Hematopoietic multipotent progenitor cell treated with erythropoietin and hydrocortisone succinate and interleukin-3 and kit ligand, for 15 days (in vitro differentiated cells): ENCODE data around the gene HGS.
A peak's percentile ranks its signal among the peaks of the same experiment; 100 is the strongest.
"Not testable (repeated sequence)": the region's sequence is repeated elsewhere in the genome, so short reads cannot be mapped to it uniquely, and the experiment has no call there.

Experiments used
- DNase-seq: peaks from one replicate; pipeline ENCODE4 v3.0.0-alpha.2; 2015; ENCODE audit warnings: low spot score

HGS gene

GRCh38 chr17:81717049-81717765 is 33.4 kb downstream of the HGS start:
- DNase-seq: no peak

DNA sequence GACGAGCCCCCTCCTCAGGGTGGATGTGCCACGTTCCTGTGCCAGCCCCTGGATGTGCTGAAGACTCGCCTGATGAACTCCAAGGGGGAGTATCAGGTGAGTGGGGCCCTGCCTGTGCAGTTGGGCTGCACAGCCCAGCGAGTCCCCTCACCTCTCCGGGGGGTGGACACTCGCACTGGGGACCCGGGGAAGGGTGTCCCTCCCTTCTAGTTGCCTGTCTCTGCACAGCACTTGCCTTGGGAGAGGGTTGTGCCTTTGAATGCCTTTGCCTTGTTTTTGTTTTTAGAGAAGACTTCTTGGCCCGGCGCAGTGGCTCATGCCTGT is 33.9 kb downstream of the HGS start:
- DNase-seq: no peak

DNA sequence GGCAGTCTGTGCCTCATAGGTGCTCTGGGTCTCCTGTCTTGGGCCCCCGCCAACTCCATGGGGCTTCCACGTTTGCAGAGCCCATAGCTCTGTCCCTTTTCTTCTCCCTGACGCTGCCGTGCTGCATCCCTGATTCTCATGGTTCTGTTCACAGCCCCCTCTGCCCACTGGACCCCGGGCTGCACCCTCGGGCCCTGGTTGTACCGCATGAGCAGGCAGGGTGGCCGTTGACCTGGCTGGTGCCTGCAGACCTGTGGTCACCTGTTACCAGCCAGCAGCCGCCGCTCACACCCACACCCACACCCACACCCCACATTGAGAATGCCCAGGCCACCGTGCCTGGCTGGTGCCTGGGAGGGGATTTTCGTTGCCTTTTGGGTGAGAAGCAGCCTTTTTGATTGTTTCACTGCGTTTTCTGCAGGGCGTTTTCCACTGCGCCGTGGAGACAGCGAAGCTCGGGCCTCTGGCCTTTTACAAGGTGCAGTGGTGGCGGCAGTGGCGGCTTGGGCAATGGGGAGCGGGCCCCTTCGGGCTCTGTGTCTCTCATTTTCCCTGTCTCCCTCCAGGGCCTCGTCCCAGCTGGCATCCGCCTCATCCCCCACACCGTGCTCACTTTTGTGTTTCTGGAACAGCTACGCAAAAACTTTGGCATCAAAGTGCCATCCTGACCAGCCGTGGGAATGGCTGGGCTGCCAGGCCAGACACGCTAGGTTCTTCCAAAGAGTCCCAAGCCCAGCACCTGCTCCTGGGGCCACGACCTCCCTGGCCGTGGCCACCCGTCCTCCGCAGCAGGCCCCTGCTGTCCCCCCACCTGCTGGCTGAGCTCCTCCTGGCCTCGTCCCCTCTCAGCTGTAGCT is 35.8 kb downstream of the HGS start:
- no peak for DNase-seq

DNA sequence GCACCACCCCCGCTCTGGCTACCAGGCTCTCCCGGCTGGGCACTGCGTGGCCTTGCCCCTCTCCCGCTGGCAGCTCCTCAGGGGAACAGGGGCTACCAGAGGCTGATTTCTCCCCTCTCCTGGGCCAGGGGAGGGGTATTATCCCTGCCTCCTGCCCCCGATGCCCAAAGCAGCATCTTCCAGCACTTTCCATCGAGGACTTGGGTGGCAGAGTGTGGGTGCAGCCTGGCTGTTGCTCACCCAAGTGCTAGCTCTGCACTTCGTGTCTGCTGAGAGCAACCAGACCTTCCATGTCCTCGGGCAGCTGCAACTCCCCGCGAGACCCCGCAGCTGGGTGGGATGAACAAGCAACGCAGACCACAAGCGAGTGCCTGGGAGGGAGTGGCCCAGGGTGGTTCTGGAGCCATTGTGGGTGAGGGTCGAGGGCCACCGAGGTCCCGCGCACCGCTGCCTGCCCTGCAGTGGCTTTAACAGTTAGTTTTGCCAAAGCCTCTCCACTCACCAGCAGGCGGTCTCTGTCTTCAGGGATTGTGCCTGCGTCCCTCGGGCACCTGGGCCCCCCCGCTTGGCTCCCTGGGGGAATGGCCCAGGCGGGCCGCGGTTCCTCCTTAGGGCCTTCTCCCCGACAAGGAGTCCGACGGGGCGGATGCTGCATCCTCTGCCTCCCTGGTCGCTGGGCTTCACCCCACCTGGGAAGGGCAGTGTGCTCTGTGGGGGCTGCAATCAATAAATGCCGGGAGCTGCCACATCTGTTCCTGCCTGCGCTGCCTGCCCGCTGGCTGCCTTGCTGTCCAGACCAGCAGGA is 36.7 kb downstream of the HGS start:
- no peak for DNase-seq

DNA sequence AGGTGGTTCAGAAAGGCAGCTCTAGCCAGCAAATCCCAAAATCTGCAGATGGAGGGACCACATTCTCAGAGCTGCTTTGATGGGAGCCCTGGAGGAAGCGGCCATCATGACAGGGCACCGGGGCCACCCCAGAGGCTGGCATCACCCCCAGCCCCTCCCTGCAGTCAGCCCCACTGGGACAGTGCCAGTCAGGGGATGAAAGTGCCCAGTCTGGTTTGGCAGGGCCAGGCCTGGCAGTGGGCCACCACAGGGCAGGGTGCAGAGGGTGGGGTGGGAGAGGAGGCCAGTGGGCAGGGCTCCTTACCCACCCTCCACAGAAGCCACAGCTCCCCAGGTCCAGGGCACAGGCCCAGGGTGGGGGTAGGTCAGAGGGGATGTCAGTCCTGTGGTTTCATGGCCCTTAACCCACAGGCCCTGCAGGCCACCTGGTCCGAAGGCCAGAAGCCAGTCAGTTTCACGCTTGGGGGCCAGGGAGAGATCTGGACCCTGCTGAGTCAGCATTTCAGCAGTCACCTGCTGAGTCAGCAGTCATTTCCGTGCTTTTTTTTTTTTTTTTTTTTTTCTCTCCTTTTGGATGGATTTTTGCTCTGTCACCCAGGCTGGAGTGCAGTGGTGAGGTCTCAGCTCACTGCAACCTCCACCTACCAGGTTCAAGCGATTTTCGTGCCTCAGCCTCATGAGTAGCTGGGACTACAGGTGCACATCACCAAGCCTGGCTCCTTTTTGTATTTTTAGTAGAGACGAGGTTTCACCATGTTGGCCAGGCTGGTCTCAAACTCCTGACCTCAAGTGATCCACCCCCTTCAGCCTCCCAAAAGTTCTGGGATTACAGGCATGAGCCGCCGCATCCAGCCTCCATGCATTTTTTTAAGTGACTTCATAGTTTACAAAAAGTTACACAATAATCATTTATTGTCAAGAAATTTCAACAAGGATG is 38.6 kb downstream of the HGS start:
- peak; percentile 65 for DNase-seq

DNA sequence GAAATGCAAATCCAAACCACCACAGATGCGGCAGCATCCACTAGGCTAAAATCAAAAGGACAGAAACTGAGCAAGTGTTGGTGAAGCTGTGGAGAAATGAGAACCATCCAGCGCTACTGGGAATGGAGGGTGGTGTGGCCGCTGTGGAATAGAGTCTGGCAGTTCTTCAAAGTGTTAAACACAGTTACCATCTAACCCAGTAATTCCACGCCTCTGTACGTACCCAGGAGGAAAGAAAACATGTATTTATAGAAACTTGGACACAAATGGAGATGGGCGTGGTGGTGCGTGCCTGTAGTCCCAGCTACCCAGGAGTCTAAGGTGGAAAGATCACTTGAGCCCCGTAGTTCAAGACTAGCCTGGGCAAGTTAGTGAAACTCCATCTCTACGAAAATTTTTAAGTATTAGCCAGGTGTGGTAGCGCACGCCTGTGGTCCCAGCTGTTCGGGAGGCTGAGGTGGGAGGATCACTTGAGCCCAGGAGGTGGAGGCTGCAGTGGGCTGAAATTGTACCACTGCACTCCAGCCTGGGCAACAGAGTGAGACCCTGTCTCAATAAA is 39.9 kb downstream of the HGS start:
- DNase-seq: no peak

GRCh38 chr17:81725439-81725838 is 41.6 kb downstream of the HGS start:
- DNase-seq: no peak

- no peak for DNase-seq
These were observed 42.2 kb downstream of the HGS start for GRCh38 chr17:81726004-81726403.

- no peak for DNase-seq
These were observed 43.7 kb downstream of the HGS start for GRCh38 chr17:81727324-81728031.

GRCh38 chr17:81733507-81734404 is 49.9 kb downstream of the HGS start:
- peak; percentile 72 for DNase-seq

DNA sequence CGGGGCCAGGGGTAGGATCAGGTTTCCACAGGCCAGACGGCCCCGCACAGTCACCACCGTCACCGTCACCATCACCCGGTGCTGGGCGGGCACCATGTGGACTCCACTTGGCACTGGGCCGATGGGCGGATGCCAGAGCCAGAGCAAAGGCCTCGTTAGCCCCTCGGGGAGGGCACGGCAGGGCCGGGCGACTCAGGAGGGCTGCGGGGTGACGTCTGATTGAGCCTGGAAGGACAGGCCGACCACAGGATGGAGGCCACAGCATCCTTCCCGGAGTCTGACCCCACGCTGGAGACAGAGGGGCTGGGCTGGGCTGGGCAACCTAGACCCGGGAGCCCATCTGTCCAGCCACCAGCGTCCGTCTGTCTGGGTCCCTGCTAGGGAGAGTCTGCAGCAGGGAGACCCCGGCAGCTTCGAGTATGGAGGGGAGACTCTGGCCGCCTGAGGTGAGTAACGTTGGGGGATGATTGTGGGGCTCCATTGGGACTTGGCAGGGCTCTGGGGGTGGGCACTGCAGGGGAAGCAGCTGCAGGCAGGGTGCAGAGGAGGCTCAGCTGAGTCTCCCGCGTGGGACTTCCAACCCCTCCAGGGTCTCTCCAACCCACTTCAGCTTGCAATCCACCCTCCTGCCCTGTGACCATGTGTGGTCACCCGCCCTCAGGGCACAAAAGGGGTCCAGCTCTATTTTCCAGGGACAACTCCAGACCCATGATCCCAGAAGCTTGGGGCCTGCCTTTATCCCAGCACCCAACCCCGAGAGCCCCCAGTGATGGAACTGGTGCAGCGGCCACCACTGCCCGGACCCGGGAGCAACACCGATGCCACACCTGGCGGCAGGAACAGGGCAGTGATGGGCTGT is 50.8 kb downstream of the HGS start:
- DNase-seq: peak; percentile 49

DNA sequence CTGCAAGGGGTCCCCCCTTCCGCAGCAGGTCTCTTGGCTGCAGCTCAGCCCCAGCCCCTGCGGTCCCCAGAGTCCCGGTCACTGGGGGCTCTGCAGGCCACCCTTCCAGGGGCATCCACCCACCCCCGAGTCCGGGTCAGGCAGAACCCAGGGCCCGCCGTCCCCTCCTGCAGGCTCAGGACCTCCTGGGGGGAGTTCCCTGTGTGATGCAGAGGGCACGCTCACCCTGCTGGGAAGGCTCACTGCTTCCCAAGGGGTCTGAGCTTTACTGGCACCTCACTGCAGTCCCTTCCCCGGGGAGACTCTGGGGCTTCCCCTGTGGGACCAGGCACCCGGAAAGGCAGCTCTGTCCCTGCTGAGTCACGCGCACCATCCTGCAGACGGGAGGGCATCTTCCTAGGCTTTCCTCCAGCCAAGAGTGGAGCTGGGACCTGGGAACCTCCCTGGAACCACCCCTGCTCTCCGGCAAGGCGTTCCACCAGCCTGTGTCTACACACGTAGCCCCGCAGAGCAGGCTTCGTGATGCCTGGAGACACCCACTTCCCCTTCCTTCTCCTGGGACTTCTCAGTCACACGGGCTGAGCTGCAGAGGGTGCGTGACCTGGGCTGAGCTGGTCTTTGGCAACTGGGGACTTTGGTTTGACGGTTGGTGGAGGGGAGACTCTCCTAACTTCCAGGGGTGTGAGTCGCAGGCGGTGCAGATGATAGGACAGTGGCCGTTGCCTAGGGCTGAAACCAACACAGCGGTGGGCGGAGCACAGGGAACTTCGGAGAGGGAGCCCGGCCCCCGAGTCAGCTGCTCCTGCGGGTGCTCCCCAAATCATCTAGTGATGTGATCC is 51.7 kb downstream of the HGS start:
- DNase-seq: peak; percentile 37

DNA sequence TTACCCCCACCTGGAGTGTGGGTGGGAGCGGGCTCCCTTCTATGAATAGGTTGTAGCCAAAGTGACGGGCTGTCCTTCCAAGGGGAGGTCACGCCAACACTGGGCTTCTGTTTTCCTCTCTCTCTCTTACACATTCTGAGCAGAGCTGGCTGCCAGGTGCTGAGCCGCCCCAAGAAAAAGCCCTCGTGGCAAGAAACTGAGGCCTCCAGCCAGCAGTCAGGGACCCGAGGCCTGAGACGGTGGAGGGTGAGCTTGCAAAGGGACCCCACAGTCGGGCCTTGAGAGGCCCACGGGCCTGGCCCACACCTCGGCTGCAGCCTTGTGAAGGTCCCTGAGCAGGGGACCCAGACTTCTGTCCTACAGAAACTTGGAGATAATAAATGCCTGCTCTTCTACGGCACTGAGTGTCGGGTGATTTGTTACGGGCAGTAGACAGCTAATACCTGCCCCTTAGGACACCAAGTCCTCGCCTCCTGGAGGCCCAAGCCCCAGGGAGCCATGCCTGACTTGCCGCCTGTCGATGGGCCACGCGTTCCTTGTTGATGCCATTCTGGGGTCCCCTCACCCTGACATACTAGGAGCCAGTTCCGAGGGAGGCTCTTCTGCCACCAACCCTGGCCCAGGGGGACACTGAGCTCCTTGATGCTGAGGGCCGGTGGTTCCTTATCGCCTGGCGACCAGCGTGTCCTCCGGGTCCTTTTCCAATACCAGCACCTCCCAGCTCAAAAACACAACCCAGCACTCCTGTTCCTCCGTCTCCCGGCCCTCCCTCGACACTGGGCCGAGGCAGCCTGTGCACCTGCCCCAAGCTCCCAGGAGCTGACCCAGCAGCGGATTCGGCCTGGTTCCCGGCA is 54.4 kb downstream of the HGS start:
- no peak for DNase-seq

- DNase-seq: no peak
These were observed 55.1 kb downstream of the HGS start for GRCh38 chr17:81738801-81739393.

GRCh38 chr17:81739593-81739992 is 55.8 kb downstream of the HGS start:
- DNase-seq: not testable (repeated sequence)

DNA sequence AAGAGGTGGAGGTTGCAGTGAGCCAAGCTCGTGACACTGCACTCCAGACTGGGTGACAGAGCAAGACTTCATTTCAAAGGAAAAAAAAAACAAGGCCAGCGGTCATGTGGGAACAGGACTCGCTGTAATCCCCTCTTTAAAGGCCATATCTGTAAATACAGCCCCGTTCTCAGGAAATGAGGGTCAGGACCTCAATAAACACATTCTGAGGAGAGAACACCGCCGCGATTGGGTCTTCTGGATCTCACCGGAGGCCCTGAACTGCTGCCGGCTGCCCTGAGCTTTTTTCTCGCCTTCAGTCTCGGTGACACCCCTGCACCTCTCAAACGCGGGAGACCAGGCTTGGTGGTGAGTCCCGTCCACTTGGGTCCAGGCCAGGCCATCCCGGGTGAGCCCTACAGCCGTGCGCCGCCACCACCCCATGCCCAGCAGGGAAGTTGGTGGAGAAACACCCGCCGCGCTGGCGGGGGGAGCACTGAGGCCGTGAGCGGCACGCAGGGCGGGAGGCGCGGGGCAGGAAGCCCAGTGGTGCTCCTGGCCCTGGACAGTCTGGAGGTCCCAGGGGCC is 56.7 kb downstream of the HGS start:
- DNase-seq: no peak
